Astrocyte (in vitro differentiated cells and primary cell): ENCODE data around the gene ACSF3. TPM values are rescaled to one million over a fixed set of nuclear protein-coding genes. Genes with fewer than 3 reads are reported as not detected.

Experiments used
- DNase-seq: peaks from one replicate; pipeline ENCODE4 v3.0.0-alpha.2; 2010; ENCODE audit warnings: low read depth
- FAIRE-seq: peaks from 2 replicates; lab custom pipeline; 2011; peaks lifted over from hg19 to GRCh38; lab: Jason Lieb, UNC
- H2AFZ ChIP-seq: 2 replicates; pipeline ENCODE4 v1.6.0; 2012; ENCODE audit warnings: low read depth, low read length, inconsistent platforms
- H3K27ac ChIP-seq: 2 replicates; pipeline ENCODE4 v1.5.1; 2011; ENCODE audit warnings: low read depth, low read length, inconsistent platforms
- H3K27me3 ChIP-seq: 2 replicates; pipeline ENCODE4 v1.6.0; 2011; ENCODE audit warnings: low read length, inconsistent platforms; ENCODE audit not compliant: insufficient read depth
- H3K36me3 ChIP-seq: 2 replicates; pipeline ENCODE4 v1.5.1; 2011; ENCODE audit warnings: low read length, inconsistent platforms; ENCODE audit not compliant: insufficient read depth
- H3K4me1 ChIP-seq: 2 replicates; pipeline ENCODE4 v1.5.1; 2011; ENCODE audit warnings: low read length, inconsistent platforms; ENCODE audit not compliant: insufficient read depth
- H3K4me2 ChIP-seq: 2 replicates; pipeline ENCODE4 v1.6.0; 2012; ENCODE audit warnings: low read length, inconsistent platforms
- H3K4me3 ChIP-seq: 2 replicates; pipeline ENCODE4 v1.5.1; 2011; ENCODE audit warnings: low read depth, mild to moderate bottlenecking, low read length, inconsistent platforms; ENCODE audit not compliant: insufficient read depth
- H3K79me2 ChIP-seq: 2 replicates; pipeline ENCODE4 v1.6.0; 2012; ENCODE audit warnings: mild to moderate bottlenecking, low read length, inconsistent platforms; ENCODE audit not compliant: insufficient read depth
- H3K9ac ChIP-seq: 2 replicates; pipeline ENCODE4 v1.6.0; 2012; ENCODE audit warnings: mild to moderate bottlenecking, low read length, inconsistent platforms
- H3K9me3 ChIP-seq: 2 replicates; pipeline ENCODE4 v1.5.1; 2012; ENCODE audit warnings: low read depth, mild to moderate bottlenecking, low read length, inconsistent platforms; ENCODE audit not compliant: insufficient read depth
- H4K20me1 ChIP-seq: 2 replicates; pipeline ENCODE4 v1.6.0; 2012; ENCODE audit warnings: low read length, inconsistent platforms; ENCODE audit not compliant: insufficient read depth
- H3K27ac Mint-ChIP-seq: one replicate; pipeline ENCODE4 v1.8.0; 2021; ENCODE audit warnings: mild to moderate bottlenecking, mixed read lengths; ENCODE audit not compliant: unreplicated experiment
- H3K27me3 Mint-ChIP-seq: one replicate; pipeline ENCODE4 v1.8.0; 2021; ENCODE audit warnings: low read depth, mixed read lengths; ENCODE audit not compliant: unreplicated experiment
- H3K36me3 Mint-ChIP-seq: one replicate; pipeline ENCODE4 v1.8.0; 2021; ENCODE audit warnings: low read depth, mixed read lengths; ENCODE audit not compliant: unreplicated experiment
- H3K4me1 Mint-ChIP-seq: one replicate; pipeline ENCODE4 v1.8.0; 2021; ENCODE audit warnings: low read depth, mixed read lengths; ENCODE audit not compliant: unreplicated experiment
- H3K4me3 Mint-ChIP-seq: one replicate; pipeline ENCODE4 v1.8.0; 2021; ENCODE audit warnings: mild to moderate bottlenecking, moderate library complexity, mixed read lengths; ENCODE audit not compliant: unreplicated experiment
- H3K9me3 Mint-ChIP-seq: one replicate; pipeline ENCODE4 v1.8.0; 2021; ENCODE audit warnings: mild to moderate bottlenecking, mixed read lengths; ENCODE audit not compliant: unreplicated experiment
- CTCF ChIP-seq: IDR thresholded peaks from 2 replicates; pipeline ENCODE4 v1.5.1; 2011; ENCODE audit warnings: low read depth, mild to moderate bottlenecking, inconsistent platforms, low read length, moderate library complexity; ENCODE audit not compliant: insufficient read depth
- EZH2 ChIP-seq: IDR thresholded peaks from 2 replicates; pipeline ENCODE4 v1.6.1; 2012; ENCODE audit warnings: mild to moderate bottlenecking, low read length, inconsistent platforms; ENCODE audit not compliant: insufficient read depth
- total RNA-seq: library from RNA; stranded (reverse); gene quantifications from 2 replicates; pipeline ENCODE4 v1.2.1, GENCODE V29; 2021

The ACSF3 gene
- total RNA-seq, 1 donor from 2014 or later = 17.0 TPM

- Histone ChIP-seq H3K4me3 (no peak overlapping the region), H2AFZ (no peak overlapping the region), H3K79me2 (no peaks in the 10 kb centered on the region), H3K9me3 (no peaks in the 10 kb centered on the region), H3K27ac (no peak overlapping the region), H3K9ac (no peak overlapping the region), H3K27me3 (no peaks in the 10 kb centered on the region), H3K4me2 (no peak overlapping the region), H3K36me3 (no peaks in the 10 kb centered on the region), H4K20me1 (no peaks in the 10 kb centered on the region), H3K4me1 (no peaks in the 10 kb centered on the region)
- H3K4me3 Mint-ChIP-seq = no peak overlapping the region
- H3K4me1 Mint-ChIP-seq = peaks cover 1% of the 10 kb centered on the region
- no peak for TF ChIP-seq CTCF
- TF ChIP-seq EZH2 = no peak
- peak overlapping the region; percentile 11 for H3K27ac Mint-ChIP-seq
- peaks cover 5% of the 10 kb centered on the region for H3K9me3 Mint-ChIP-seq
- peaks cover 51% of the 10 kb centered on the region for H3K27me3 Mint-ChIP-seq
- no peak for DNase-seq
- no peak for FAIRE-seq
- H3K36me3 Mint-ChIP-seq = no peaks in the 10 kb centered on the region
These were observed 9.2 kb upstream of the ACSF3 start for GRCh38 chr16:89084411-89084810.

- DNase-seq = no peak
- Mint-ChIP-seq H3K36me3 (no peaks in the 10 kb centered on the region), H3K27ac (no peak overlapping the region)
These were observed 8.6 kb upstream of the ACSF3 start for GRCh38 chr16:89084814-89085612.

More at GRCh38 chr16:89084814-89085612, 8.6 kb upstream of the ACSF3 start:
- H3K4me3 ChIP-seq = no peak overlapping the region
- no peak overlapping the region for H3K4me2 ChIP-seq
- no peaks in the 10 kb centered on the region for H4K20me1 ChIP-seq
- H3K36me3 ChIP-seq = no peaks in the 10 kb centered on the region
- H3K27ac ChIP-seq = no peak overlapping the region
- no peak for TF ChIP-seq EZH2
- TF ChIP-seq CTCF = no peak
- Mint-ChIP-seq H3K4me1 (peaks cover 1% of the 10 kb centered on the region), H3K27me3 (peaks cover 54% of the 10 kb centered on the region), H3K4me3 (no peak overlapping the region), H3K9me3 (peaks cover 5% of the 10 kb centered on the region)
- FAIRE-seq = no peak
- H3K27me3 ChIP-seq = peaks cover 5% of the 10 kb centered on the region
- no peaks in the 10 kb centered on the region for H3K79me2 ChIP-seq
- H3K9me3 ChIP-seq = no peaks in the 10 kb centered on the region
- H3K4me1 ChIP-seq = no peaks in the 10 kb centered on the region
- no peak overlapping the region for H2AFZ ChIP-seq
- no peak overlapping the region for H3K9ac ChIP-seq
